Measurements from ENCODE around the gene IL10RA. TPM values are rescaled to one million over a fixed set of nuclear protein-coding genes. Genes with fewer than 3 reads are reported as not detected.

IL10RA gene
- polyA plus RNA-seq, 3 donors = 152 to 413 (median 226) TPM

DNA sequence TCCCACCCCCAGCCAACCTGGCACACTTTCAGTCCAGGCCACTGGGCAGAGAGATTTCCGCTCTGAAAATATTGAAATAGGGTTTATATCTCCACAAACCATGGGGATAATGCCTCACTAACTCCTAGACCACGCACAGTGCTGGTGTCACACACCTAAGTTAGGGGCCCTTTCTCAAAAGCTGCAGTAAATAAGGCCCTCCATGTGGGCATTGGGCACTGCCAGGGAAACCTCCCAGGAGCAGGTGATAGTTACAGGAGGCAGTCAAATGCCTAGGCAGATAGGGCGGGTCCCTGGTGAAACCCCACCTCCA lies 3.1 kb upstream of the IL10RA start:
- 100% methylated on average over 1 of the region's 3 CpGs for WGBS (ENCODE audit: insufficient coverage)
- Histone ChIP-seq H3K9me3 (replicated peaks in 1 of 2; ENCODE audit: control insufficient read depth in 1 of 2, insufficient read depth in 1 of 2, low read length in 2 of 2) (no peaks in the 10 kb centered on the region), H4K20me1 (ENCODE audit: insufficient read depth, low read length) (peaks cover 19% of the 10 kb centered on the region), H3K27me3 (ENCODE audit: control insufficient read depth in 2 of 2, insufficient read depth in 2 of 2, low read length in 2 of 2) (no peaks in the 10 kb centered on the region), H3K9ac (ENCODE audit: insufficient read depth, low read length, poor library complexity, severe bottlenecking) (no peak overlapping the region), H3K4me1 (ENCODE audit: control insufficient read depth in 1 of 2, insufficient read depth in 2 of 2, low read length in 2 of 2) (peaks cover 56 to 63% of the 10 kb centered on the region in 2 donors), H3K4me2 (replicated peaks; ENCODE audit: extremely low read depth, low read length, poor library complexity, severe bottlenecking) (no peak overlapping the region), H2AFZ (ENCODE audit: insufficient read depth, low read depth, low read length, poor library complexity, severe bottlenecking) (no peak overlapping the region), H3K79me2 (ENCODE audit: insufficient read depth, low read length) (peaks cover 39% of the 10 kb centered on the region), H3K27ac (ENCODE audit: low read depth in 1 of 2, low read length in 2 of 2) (no peak overlapping the region), H3K36me3 (replicated peaks in 1 of 2; ENCODE audit: control insufficient read depth in 1 of 2, insufficient read depth in 2 of 2, low read length in 2 of 2) (peaks cover 5 to 7% of the 10 kb centered on the region in 2 donors), H3K4me3 (replicated peaks in 1 of 3; ENCODE audit: low read depth in 2 of 3, low read length in 3 of 3) (no peak overlapping the region)
- H3K9me3 Mint-ChIP-seq = peaks cover 0 to 5% (median 0%) of the 10 kb centered on the region in 7 donors
- H3K4me3 Mint-ChIP-seq = peak overlapping the region in 1 of 2 donors; percentile 13
- DNase-seq = no peak
- intact Hi-C loops (cut with micrococcal nuclease) = no loop called here
- H3K27me3 Mint-ChIP-seq (ENCODE audit: low read depth in 3 of 3) = peaks cover 0 to 4% (median 1%) of the 10 kb centered on the region in 3 donors
- peaks cover 27 to 30% of the 10 kb centered on the region in 2 donors for H3K36me3 Mint-ChIP-seq
- peaks cover 71% of the 10 kb centered on the region for H3K4me1 Mint-ChIP-seq
- H3K27ac Mint-ChIP-seq = peak overlapping the region in 2 of 7 donors; percentile 20 to 25
- TF ChIP-seq, protein P1, sequence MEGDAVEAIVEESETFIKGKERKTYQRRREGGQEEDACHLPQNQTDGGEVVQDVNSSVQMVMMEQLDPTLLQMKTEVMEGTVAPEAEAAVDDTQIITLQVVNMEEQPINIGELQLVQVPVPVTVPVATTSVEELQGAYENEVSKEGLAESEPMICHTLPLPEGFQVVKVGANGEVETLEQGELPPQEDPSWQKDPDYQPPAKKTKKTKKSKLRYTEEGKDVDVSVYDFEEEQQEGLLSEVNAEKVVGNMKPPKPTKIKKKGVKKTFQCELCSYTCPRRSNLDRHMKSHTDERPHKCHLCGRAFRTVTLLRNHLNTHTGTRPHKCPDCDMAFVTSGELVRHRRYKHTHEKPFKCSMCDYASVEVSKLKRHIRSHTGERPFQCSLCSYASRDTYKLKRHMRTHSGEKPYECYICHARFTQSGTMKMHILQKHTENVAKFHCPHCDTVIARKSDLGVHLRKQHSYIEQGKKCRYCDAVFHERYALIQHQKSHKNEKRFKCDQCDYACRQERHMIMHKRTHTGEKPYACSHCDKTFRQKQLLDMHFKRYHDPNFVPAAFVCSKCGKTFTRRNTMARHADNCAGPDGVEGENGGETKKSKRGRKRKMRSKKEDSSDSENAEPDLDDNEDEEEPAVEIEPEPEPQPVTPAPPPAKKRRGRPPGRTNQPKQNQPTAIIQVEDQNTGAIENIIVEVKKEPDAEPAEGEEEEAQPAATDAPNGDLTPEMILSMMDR (IDR thresholded peaks at IDR 0.05) = no peak

DNA sequence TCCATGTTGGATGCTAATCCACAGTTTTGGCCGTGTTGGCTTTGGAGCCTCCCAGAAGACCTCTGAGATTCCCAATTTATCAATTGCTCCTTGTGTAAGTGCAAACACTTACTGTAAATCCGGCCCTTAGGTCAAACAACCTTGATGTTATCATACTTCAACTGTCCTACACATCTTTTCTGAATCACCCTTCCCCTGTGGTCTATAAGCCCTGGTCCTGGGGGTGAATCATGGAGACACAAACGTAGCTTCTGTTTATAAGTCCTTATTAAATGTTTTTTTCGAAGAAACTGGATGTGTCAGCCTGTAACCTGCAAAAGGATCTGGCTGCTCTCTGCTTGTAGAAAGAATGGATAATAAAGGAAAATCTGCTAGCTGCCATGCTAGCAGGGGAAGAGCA lies 1.7 kb upstream of the IL10RA start:
- Histone ChIP-seq H3K4me1 (ENCODE audit: control insufficient read depth in 1 of 2, insufficient read depth in 2 of 2, low read length in 2 of 2) (peaks cover 58 to 63% of the 10 kb centered on the region in 2 donors), H3K4me3 (replicated peaks in 1 of 3; ENCODE audit: low read depth in 2 of 3, low read length in 3 of 3) (no peak overlapping the region), H3K79me2 (ENCODE audit: insufficient read depth, low read length) (peaks cover 52% of the 10 kb centered on the region), H3K4me2 (replicated peaks; ENCODE audit: extremely low read depth, low read length, poor library complexity, severe bottlenecking) (no peak overlapping the region), H3K27ac (ENCODE audit: low read depth in 1 of 2, low read length in 2 of 2) (no peak overlapping the region), H3K36me3 (replicated peaks in 1 of 2; ENCODE audit: control insufficient read depth in 1 of 2, insufficient read depth in 2 of 2, low read length in 2 of 2) (peaks cover 19 to 20% of the 10 kb centered on the region in 2 donors), H2AFZ (ENCODE audit: insufficient read depth, low read depth, low read length, poor library complexity, severe bottlenecking) (no peak overlapping the region), H4K20me1 (ENCODE audit: insufficient read depth, low read length) (peaks cover 32% of the 10 kb centered on the region), H3K9ac (ENCODE audit: insufficient read depth, low read length, poor library complexity, severe bottlenecking) (no peak overlapping the region), H3K9me3 (replicated peaks in 1 of 2; ENCODE audit: control insufficient read depth in 1 of 2, insufficient read depth in 1 of 2, low read length in 2 of 2) (no peaks in the 10 kb centered on the region), H3K27me3 (ENCODE audit: control insufficient read depth in 2 of 2, insufficient read depth in 2 of 2, low read length in 2 of 2) (no peaks in the 10 kb centered on the region)
- peaks cover 38 to 40% of the 10 kb centered on the region in 2 donors for H3K36me3 Mint-ChIP-seq
- H3K4me1 Mint-ChIP-seq = peaks cover 75% of the 10 kb centered on the region
- H3K4me3 Mint-ChIP-seq = peak overlapping the region in 1 of 2 donors; percentile 47
- H3K27me3 Mint-ChIP-seq (ENCODE audit: low read depth in 3 of 3) = peaks cover 0 to 2% (median 1%) of the 10 kb centered on the region in 3 donors
- DNase-seq = peak in 1 of 3 donors; percentile 54
- H3K9me3 Mint-ChIP-seq = peaks cover 0 to 5% (median 0%) of the 10 kb centered on the region in 7 donors
- intact Hi-C loops (cut with micrococcal nuclease) = no loop called here
- H3K27ac Mint-ChIP-seq = peak overlapping the region in 2 of 7 donors; percentile 77 to 99
- 80% methylated on average over 1 of the region's 4 CpGs for WGBS (ENCODE audit: insufficient coverage)
- TF ChIP-seq, protein P1 (IDR thresholded peaks at IDR 0.05) = no peak
